ENCODE results near the gene AMOTL1.
"Not testable (repeated sequence)": the region's sequence is repeated elsewhere in the genome, so short reads cannot be mapped to it uniquely, and the experiment has no call there.

GRCh38 chr11:94853288-94853687 is 85.1 kb downstream of the AMOTL1 start:
- not testable (repeated sequence) for TF ChIP-seq EZH2 (IDR thresholded peaks at IDR 0.05); POLR2AphosphoS5 (IDR thresholded peaks at IDR 0.05; ENCODE audit: borderline replicate concordance, low read depth, low read length); FOXP2 (optimal IDR thresholded peaks at IDR 0.05; ENCODE audit: control extremely low read depth, extremely low read length, insufficient read depth)

Measured in SK-N-MC (cell line).